ENCODE results near the gene CCR9. TPM values are rescaled to one million over a fixed set of nuclear protein-coding genes. Genes with fewer than 3 reads are reported as not detected.
"Not testable (repeated sequence)": the region's sequence is repeated elsewhere in the genome, so short reads cannot be mapped to it uniquely, and the experiment has no call there.

CCR9 gene
- total RNA-seq (2014; rRNA removed; shearing (Covaris generic)) = not detected in 2 replicates

- in situ Hi-C loops (cut with HindIII; ENCODE audit: low sequenced_read_pairs) = no loop called here
- DNase-seq (ENCODE audit: low spot score) = no peak
These were observed at the start of gene CCR9 for GRCh38 chr3:45885979-45886705. Gene CCR9, plus strand, starts transcription at chr3:45886543. Its CDS starts 8,391 bp downstream, at chr3:45894934.

- in situ Hi-C loops (cut with HindIII; ENCODE audit: low sequenced_read_pairs) = no loop called here
- no peak for DNase-seq (ENCODE audit: low spot score)
These were observed 47.9 kb upstream of the CCR9 start for GRCh38 chr3:45838466-45838865.

- in situ Hi-C loops (cut with HindIII; ENCODE audit: low sequenced_read_pairs) = no loop called here
- no peak for DNase-seq (ENCODE audit: low spot score)
These were observed 45.0 kb upstream of the CCR9 start for GRCh38 chr3:45841420-45841756.

GRCh38 chr3:45841757-45842491, 44.4 kb upstream of the CCR9 start, which contains the start of gene LZTFL1:
Gene LZTFL1, minus strand, starts transcription at chr3:45842119. Its CDS starts 128 bp downstream, at chr3:45841991.
- in situ Hi-C loops (cut with HindIII; ENCODE audit: low sequenced_read_pairs) = no loop called here
- DNase-seq (ENCODE audit: low spot score) = peak; percentile 98

GRCh38 chr3:45842851-45843625, 43.3 kb upstream of the CCR9 start:
- in situ Hi-C loops (cut with HindIII; ENCODE audit: low sequenced_read_pairs) = no loop called here
- no peak for DNase-seq (ENCODE audit: low spot score)

GRCh38 chr3:45844616-45845015, 41.7 kb upstream of the CCR9 start:
- no peak for DNase-seq (ENCODE audit: low spot score)

GRCh38 chr3:45848392-45848791, 38.0 kb upstream of the CCR9 start:
- no peak for DNase-seq (ENCODE audit: low spot score)
- in situ Hi-C loops (cut with HindIII; ENCODE audit: low sequenced_read_pairs) = no loop called here

More at GRCh38 chr3:45844616-45845015, 41.7 kb upstream of the CCR9 start:
- in situ Hi-C loops (cut with HindIII; ENCODE audit: low sequenced_read_pairs) = no loop called here

- no peak for DNase-seq (ENCODE audit: low spot score)
- in situ Hi-C loops (cut with HindIII; ENCODE audit: low sequenced_read_pairs) = no loop called here
These were observed 33.5 kb upstream of the CCR9 start for GRCh38 chr3:45852828-45853227.

GRCh38 chr3:45856323-45856722, 30.0 kb upstream of the CCR9 start:
- in situ Hi-C loops (cut with HindIII; ENCODE audit: low sequenced_read_pairs); DNase-seq (ENCODE audit: low spot score): not testable (repeated sequence)

- DNase-seq (ENCODE audit: low spot score); in situ Hi-C loops (cut with HindIII; ENCODE audit: low sequenced_read_pairs): not testable (repeated sequence)
These were observed 29.3 kb upstream of the CCR9 start for GRCh38 chr3:45857024-45857423.

GRCh38 chr3:45858809-45859543, 27.4 kb upstream of the CCR9 start:
- in situ Hi-C loops (cut with HindIII; ENCODE audit: low sequenced_read_pairs) = no loop called here

GRCh38 chr3:45860481-45860880, 25.9 kb upstream of the CCR9 start:
- no peak for DNase-seq (ENCODE audit: low spot score)
- in situ Hi-C loops (cut with HindIII; ENCODE audit: low sequenced_read_pairs) = no loop called here

More at GRCh38 chr3:45858809-45859543, 27.4 kb upstream of the CCR9 start:
- no peak for DNase-seq (ENCODE audit: low spot score)

- DNase-seq (ENCODE audit: low spot score) = no peak
- in situ Hi-C loops (cut with HindIII; ENCODE audit: low sequenced_read_pairs) = no loop called here
These were observed 25.2 kb upstream of the CCR9 start for GRCh38 chr3:45861043-45861719.

GRCh38 chr3:45864760-45865519, 21.4 kb upstream of the CCR9 start:
- DNase-seq (ENCODE audit: low spot score) = no peak
- in situ Hi-C loops (cut with HindIII; ENCODE audit: low sequenced_read_pairs) = no loop called here

GRCh38 chr3:45865563-45865962, 20.8 kb upstream of the CCR9 start:
- in situ Hi-C loops (cut with HindIII; ENCODE audit: low sequenced_read_pairs) = no loop called here
- DNase-seq (ENCODE audit: low spot score) = no peak

GRCh38 chr3:45868213-45868612, 18.1 kb upstream of the CCR9 start:
- in situ Hi-C loops (cut with HindIII; ENCODE audit: low sequenced_read_pairs) = no loop called here
- no peak for DNase-seq (ENCODE audit: low spot score)

- no peak for DNase-seq (ENCODE audit: low spot score)
- in situ Hi-C loops (cut with HindIII; ENCODE audit: low sequenced_read_pairs) = no loop called here
These were observed 17.7 kb upstream of the CCR9 start for GRCh38 chr3:45868650-45869049.

- in situ Hi-C loops (cut with HindIII; ENCODE audit: low sequenced_read_pairs) = no loop called here
- DNase-seq (ENCODE audit: low spot score) = no peak
These were observed 16.7 kb upstream of the CCR9 start for GRCh38 chr3:45869638-45870037.
